HepG2 (cell line): Measurements from ENCODE around the gene KMT5C. TPM values are rescaled to one million over a fixed set of nuclear protein-coding genes. Genes with fewer than 3 reads are reported as not detected.

Experiments
- ATAC-seq: fragments of 200-7000 bp; cut with Tn5 transposase; 3 replicates; pipeline ENCODE4 v1.9.1; 2020; ENCODE audit warnings: mild to moderate bottlenecking, moderate library complexity
- BruUV-seq: library from RNA; stranded (reverse); fragments of 400-500 nt; replicated peaks from 2 replicates; lab custom pipeline; 2021; lab: Mats Ljungman, UMichigan
- CTCF ChIA-PET: fragments of 300-600 bp; formaldehyde crosslinking; extraction: SDS; loops from one replicate; lab custom pipeline; 2021; ENCODE audit warnings: low total read pairs, inconsistent platforms, low intra/inter-chr PET ratio; lab: Yijun Ruan, JAX
- POLR2A ChIA-PET: fragments of 350-600 bp; sonication (Branson Sonifier 250); formaldehyde crosslinking; loops from one replicate; lab custom pipeline; 2020; ENCODE audit warnings: antibody characterized with exemption, inconsistent platforms; lab: Yijun Ruan, JAX
- DNase-seq: peaks from one replicate; pipeline ENCODE4 v3.0.0-alpha.2; 2015; ENCODE audit warnings: low spot score
- FAIRE-seq: peaks from 3 replicates; lab custom pipeline; 2011; peaks lifted over from hg19 to GRCh38; lab: Jason Lieb, UNC
- H2AFZ ChIP-seq: one replicate; pipeline ENCODE4 v1.6.1; 2011; ENCODE audit warnings: low read length, inconsistent platforms
- H3K27ac ChIP-seq: fragments of 300-600 bp; 3 replicates; pipeline ENCODE4 v1.8.0; 2011; ENCODE audit warnings: mixed run types, mild to moderate bottlenecking, mixed read lengths, low read length, inconsistent platforms; ENCODE audit not compliant: insufficient read depth; ENCODE audit errors: extremely low read length
- H3K27me3 ChIP-seq, 2 experiments: fragments of 200-600 bp in 1 of 2; 2 replicates in 1 of 2; 3 replicates in 1 of 2; pipeline versions ENCODE4 v1.6.0 to v1.8.0; 2011; ENCODE audit warnings: low read length in 2 of 2, mild to moderate bottlenecking in 2 of 2, moderate library complexity in 2 of 2, inconsistent platforms in 1 of 2; ENCODE audit not compliant: insufficient read depth in 2 of 2, control insufficient read depth in 1 of 2
- H3K36me3 ChIP-seq, 2 experiments: fragments of 200-600 bp in 1 of 2; replicated peaks in 1 of 2; 2 replicates in 1 of 2; 3 replicates in 1 of 2; pipeline versions ENCODE4 v1.5.1 to v1.8.0; 2011; ENCODE audit warnings: low read length in 2 of 2, inconsistent platforms in 1 of 2; ENCODE audit not compliant: insufficient read depth in 2 of 2, control insufficient read depth in 1 of 2
- H3K4me1 ChIP-seq: 2 replicates; pipeline ENCODE4 v1.5.1; 2012; ENCODE audit warnings: low read length, inconsistent platforms; ENCODE audit not compliant: insufficient read depth
- H3K4me2 ChIP-seq: 2 replicates; pipeline ENCODE4 v1.6.0; 2011; ENCODE audit warnings: low read depth, low read length, inconsistent platforms
- H3K4me3 ChIP-seq, 3 experiments: fragments of 200-600 bp in 1 of 3; sonication (generic), shearing (Covaris generic) in 1 of 3; replicated peaks in 1 of 3; 2 replicates each; pipeline ENCODE4 v1.5.1; 2011 to 2016; ENCODE audit warnings: low read length in 3 of 3, inconsistent platforms in 2 of 3, low read depth in 2 of 3, mild to moderate bottlenecking in 2 of 3, control low read depth in 1 of 3, mixed read lengths in 1 of 3; ENCODE audit not compliant: insufficient read depth in 1 of 3
- H3K79me2 ChIP-seq: one replicate; pipeline ENCODE4 v1.6.1; 2011; ENCODE audit warnings: low read length, inconsistent platforms; ENCODE audit not compliant: insufficient read depth
- H3K9ac ChIP-seq: 2 replicates; pipeline ENCODE4 v1.6.0; 2011; ENCODE audit warnings: mild to moderate bottlenecking, low read depth, low read length, inconsistent platforms; ENCODE audit not compliant: insufficient read depth
- H3K9me3 ChIP-seq: 2 replicates; pipeline ENCODE4 v1.5.1; 2012; ENCODE audit warnings: mild to moderate bottlenecking, low read length
- H4K20me1 ChIP-seq: 2 replicates; pipeline ENCODE4 v1.6.0; 2011; ENCODE audit warnings: inconsistent platforms, mild to moderate bottlenecking, low read length, moderate library complexity; ENCODE audit not compliant: insufficient read depth
- ISL2 ChIP-seq: sonication (generic); formaldehyde crosslinking; IDR thresholded peaks from 2 replicates; pipeline ENCODE4 v1.5.0; 2020; ENCODE audit warnings: missing genetic modification reagents
- RFX5 ChIP-seq: IDR thresholded peaks from 2 replicates; pipeline ENCODE4 v1.6.1; 2011; ENCODE audit warnings: low read depth, low read length, improper control_type of control experiment
- ZFP91 ChIP-seq: sonication (generic); formaldehyde crosslinking; IDR thresholded peaks from 2 replicates; pipeline ENCODE4 v1.9.0; 2022; ENCODE audit warnings: missing genetic modification reagents, mild to moderate bottlenecking, borderline replicate concordance
- ZNF251 ChIP-seq: sonication (generic); formaldehyde crosslinking; IDR thresholded peaks from 2 replicates; pipeline ENCODE4 v1.9.0; 2021; ENCODE audit warnings: mild to moderate bottlenecking, missing genetic modification reagents
- ZNF407 ChIP-seq: sonication (generic); formaldehyde crosslinking; IDR thresholded peaks from one replicate; pipeline ENCODE4 v1.5.1; 2020; ENCODE audit warnings: mild to moderate bottlenecking, missing genetic modification reagents; ENCODE audit errors: not compliant biosample characterization
- ZNF7 ChIP-seq: IDR thresholded peaks from 2 replicates; pipeline ENCODE4 v1.6.1; 2016; ENCODE audit warnings: missing biosample characterization, missing genetic modification reagents
- ZNF703 ChIP-seq: sonication (generic); formaldehyde crosslinking; IDR thresholded peaks from 2 replicates; pipeline ENCODE4 v1.5.1; 2020; ENCODE audit warnings: missing genetic modification reagents, mild to moderate bottlenecking, moderate library complexity, borderline replicate concordance
- WGBS: methylation state at CpG from one replicate; pipeline ENCODE4 v1.1.6; 2017; ENCODE audit warnings: low lambda C conversion rate; 5-methylcytosine and 5-hydroxymethylcytosine counted together
- in situ Hi-C: cut with HindIII; loops from 2 replicates; pipeline ENCODE4 v1.10.0; 2017; ENCODE audit warnings: low pct_unique_long_range_greater_than_20kb; ENCODE audit not compliant: extremely low pct_ligation_motif_present
- intact Hi-C: fragments of 100-400 bp; cut with micrococcal nuclease; formaldehyde crosslinking; loops from one replicate; pipeline ENCODE4 v1.10.0; 2022; ENCODE audit not compliant: unreplicated experiment
- polyA plus RNA-seq, 8 experiments: library from polyadenylated mRNA; depleted of rRNA in 3 of 8; stranded (reverse) in 7 of 8; unstranded in 1 of 8; fragments of >200 nt; fragmentation: Illumina TruSeq in 4 of 8; extraction: Trizol in 4 of 8; gene quantifications; 2 replicates each; pipeline versions ENCODE4 v1.2.1 to v1.2.3, GENCODE V29; 2011 to 2016; ENCODE audit warnings: low read depth in 4 of 8, missing spikeins in 1 of 8, mixed read lengths in 1 of 8; ENCODE audit not compliant: insufficient read depth in 1 of 8
- total RNA-seq, 5 experiments: library from RNA; depleted of rRNA; stranded (reverse); fragments of >200 nt; fragmentation: Illumina TruSeq; extraction: Trizol; gene quantifications; 2 replicates each; pipeline ENCODE4 v1.2.3, GENCODE V29; 2016; ENCODE audit warnings: low read depth in 1 of 5
- TF ChIP-seq, protein P1 (sequence below): sonication (generic); formaldehyde crosslinking; IDR thresholded peaks from 2 replicates; pipeline ENCODE4 v1.5.0; 2020; ENCODE audit warnings: mild to moderate bottlenecking, missing genetic modification reagents, moderate library complexity

Gene KMT5C
- total and polyA plus RNA-seq, 2 of the 13 experiments (the other 11 are each of a cell fraction or from before 2014, with no cell fraction given): 5.5 to 9.0 TPM

DNA sequence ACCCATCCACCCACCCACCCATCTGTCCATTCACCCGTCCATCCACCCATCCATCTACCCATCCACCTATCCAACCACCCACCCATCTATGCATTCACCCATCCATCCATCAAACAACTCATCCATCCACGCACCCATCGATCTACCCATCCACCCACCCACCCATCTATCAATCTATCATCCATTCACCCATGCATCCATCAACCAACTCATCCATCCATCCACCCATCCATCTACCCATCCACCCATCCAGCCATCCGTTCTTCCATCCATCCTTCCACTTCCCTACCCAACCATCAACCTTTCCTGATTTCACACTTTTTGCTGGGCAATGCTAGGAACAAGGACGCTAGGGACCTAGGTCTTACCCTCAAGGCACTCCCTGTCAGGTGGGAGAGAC lies 42.3 kb downstream of the KMT5C start:
- no TSS peak for BruUV-seq
- H3K27ac ChIP-seq: no peak overlapping the region

More for the DNA sequence above, 42.3 kb downstream of the KMT5C start:
- peaks cover 12% of the 10 kb centered on the region for H4K20me1 ChIP-seq
- FAIRE-seq (no peak), DNase-seq (no peak), ATAC-seq (no peak)
- H3K9me3 ChIP-seq: no peaks in the 10 kb centered on the region
- H3K79me2 ChIP-seq: peaks cover 16% of the 10 kb centered on the region
- TF ChIP-seq ZNF703 (CRISPR knock-in tag) (no peak), ZFP91 (CRISPR knock-in tag) (no peak), ZNF251 (CRISPR knock-in tag) (no peak), ZNF407 (no peak), ISL2 (no peak), ZNF7 (CRISPR knock-in tag) (no peak), RFX5 (no peak)
- TF ChIP-seq, protein P1, sequence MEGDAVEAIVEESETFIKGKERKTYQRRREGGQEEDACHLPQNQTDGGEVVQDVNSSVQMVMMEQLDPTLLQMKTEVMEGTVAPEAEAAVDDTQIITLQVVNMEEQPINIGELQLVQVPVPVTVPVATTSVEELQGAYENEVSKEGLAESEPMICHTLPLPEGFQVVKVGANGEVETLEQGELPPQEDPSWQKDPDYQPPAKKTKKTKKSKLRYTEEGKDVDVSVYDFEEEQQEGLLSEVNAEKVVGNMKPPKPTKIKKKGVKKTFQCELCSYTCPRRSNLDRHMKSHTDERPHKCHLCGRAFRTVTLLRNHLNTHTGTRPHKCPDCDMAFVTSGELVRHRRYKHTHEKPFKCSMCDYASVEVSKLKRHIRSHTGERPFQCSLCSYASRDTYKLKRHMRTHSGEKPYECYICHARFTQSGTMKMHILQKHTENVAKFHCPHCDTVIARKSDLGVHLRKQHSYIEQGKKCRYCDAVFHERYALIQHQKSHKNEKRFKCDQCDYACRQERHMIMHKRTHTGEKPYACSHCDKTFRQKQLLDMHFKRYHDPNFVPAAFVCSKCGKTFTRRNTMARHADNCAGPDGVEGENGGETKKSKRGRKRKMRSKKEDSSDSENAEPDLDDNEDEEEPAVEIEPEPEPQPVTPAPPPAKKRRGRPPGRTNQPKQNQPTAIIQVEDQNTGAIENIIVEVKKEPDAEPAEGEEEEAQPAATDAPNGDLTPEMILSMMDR (CRISPR knock-in tag): no peak
- H3K4me1 ChIP-seq: peaks cover 33% of the 10 kb centered on the region
- in situ Hi-C loops: no loop called here
- WGBS: 88% methylated on average over 5 of the region's 5 CpGs
- POLR2A ChIA-PET: no interaction called here
- no peak overlapping the region for H2AFZ ChIP-seq
- H3K4me3 ChIP-seq: no peak overlapping the region
- no peak overlapping the region for H3K4me2 ChIP-seq
- no peak overlapping the region for H3K9ac ChIP-seq
- peaks cover 0 to 7% of the 10 kb centered on the region in 2 experiments; a peak in 1 of 5 replicates for H3K27me3 ChIP-seq
- intact Hi-C loops: no loop called here
- CTCF ChIA-PET: no interaction called here
- peaks cover 0 to 4% of the 10 kb centered on the region in 2 experiments; a peak in 1 of 5 replicates for H3K36me3 ChIP-seq
